Fibroblast of peridontal ligament (primary cell): ENCODE data around the gene SBK1.
"Not testable (repeated sequence)": the region's sequence is repeated elsewhere in the genome, so short reads cannot be mapped to it uniquely, and the experiment has no call there.

ENCODE experiments used
- DNase-seq: peaks from one replicate; pipeline ENCODE4 v3.0.0-alpha.2; 2010; ENCODE audit errors: extremely low read depth

SBK1 gene

DNA sequence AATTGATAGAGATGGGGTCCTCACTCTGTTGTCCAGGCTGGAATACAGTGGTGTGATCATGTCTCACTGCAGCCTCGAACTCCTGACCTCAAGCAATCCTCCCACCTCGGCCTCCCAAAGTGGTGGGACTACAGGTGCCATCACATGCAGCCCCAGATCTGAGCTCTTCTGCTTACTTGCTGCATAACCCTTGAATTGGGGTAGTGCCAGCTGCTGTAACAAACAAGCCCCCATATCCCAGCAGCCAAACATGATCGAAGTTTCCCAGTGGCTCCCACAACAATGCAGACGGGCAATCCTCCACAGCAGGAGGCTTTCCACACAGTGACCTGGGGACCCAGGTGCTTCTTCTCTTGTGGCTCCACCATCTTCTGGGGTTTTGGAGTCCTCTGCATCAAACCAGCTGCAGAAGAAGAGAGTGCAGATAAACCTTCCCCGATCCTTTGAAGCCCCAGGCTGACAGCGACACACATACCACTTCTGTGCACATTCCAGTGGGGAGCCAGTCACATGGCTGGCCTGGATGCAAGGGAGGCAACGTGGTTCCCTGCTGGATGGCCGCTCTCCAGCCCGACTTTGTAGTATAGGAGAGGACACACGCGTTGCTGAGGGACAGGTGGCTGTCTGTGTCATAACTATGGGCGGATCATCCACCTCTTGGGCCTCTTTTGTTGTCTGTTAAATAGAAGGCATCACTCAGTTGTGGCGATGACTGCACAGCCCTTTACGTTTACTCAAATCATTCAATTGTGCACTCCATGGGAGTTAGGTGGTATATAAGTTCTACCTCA, 16.7 kb downstream of the SBK1 start:
- DNase-seq: no peak

DNA sequence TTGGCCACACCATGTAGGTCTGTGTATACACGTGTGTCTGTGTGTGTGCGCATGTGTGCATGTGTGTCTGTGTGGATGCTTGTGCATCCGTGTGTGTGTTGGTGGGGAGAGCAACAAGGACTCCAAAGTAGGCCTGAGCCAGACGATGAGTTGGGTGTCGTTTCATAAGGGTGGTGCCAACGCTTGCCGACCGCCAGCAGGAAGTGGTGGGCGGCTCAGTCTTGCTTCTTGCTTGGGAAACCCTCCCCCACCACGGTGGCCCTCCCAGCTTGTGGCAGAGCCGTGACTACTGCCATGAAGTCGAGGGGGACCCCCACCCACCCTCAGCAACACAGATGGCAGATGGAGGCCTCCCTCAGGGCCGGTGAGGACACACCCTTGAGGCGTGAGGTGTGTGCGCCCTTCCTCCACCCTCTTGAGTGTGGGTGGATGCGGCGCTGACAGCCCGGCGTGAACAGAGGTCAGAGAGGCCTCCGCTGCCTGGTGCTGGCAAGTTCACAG, 17.5 kb downstream of the SBK1 start:
- no peak for DNase-seq

DNA sequence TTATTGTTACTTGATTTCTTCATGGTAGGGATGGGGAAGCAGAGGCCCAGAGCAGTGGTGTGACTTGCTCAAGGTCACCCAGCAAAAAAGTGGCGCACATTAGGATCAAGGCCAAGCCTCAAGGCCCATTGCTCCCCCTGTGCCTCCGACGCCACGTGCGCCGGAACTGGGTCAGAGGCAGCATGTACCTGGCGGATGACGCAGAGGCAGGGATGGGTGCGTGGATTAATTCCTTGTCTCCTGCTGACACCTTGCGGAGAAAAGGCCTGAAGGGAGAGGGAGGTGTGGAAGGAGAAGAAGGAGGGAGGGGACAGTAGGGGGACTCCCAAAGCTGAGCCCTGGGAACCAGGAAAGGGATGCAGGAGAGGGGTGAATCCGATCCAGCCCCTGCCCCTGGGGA, 18.5 kb downstream of the SBK1 start:
- DNase-seq: no peak

DNA sequence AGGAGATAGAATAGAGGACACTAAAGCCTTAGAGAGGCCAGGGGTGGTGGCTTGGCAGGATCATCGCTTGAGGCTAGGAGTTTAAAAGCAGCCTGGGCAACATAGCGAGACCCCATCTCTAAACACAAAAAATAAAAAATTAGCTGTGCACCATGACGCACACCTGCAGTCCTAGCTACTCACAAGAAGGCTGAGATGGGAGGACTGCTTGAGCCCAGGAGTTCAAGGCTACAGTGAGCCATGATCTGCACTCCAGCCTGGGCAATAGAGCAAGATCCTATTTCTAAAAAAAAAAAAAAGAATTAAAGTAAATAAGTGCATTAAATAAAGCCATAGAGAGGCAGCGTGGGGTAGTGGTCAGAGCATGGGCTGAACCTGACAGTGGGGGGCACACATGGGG, 19.1 kb downstream of the SBK1 start:
- DNase-seq: no peak

DNA sequence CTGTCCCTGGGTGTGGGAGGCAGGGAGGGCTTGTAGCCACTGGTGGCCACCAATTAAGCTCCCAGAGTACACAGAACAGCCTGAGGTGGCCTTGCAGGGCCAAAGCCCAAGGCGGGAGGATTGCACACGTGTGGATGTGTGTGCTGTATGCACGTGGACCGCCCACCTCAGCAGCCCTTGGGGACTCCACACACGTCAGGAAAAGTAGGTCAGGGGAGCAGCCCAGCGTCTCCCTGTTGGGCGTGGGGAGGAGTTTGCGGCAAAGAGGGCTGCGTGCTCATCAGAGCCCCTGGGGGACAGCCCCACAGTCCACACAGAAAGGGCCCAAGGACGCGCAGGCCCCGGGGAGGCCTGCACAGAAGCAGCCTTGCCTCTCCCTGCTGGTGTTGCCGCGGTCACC, 19.6 kb downstream of the SBK1 start:
- DNase-seq: no peak

DNA sequence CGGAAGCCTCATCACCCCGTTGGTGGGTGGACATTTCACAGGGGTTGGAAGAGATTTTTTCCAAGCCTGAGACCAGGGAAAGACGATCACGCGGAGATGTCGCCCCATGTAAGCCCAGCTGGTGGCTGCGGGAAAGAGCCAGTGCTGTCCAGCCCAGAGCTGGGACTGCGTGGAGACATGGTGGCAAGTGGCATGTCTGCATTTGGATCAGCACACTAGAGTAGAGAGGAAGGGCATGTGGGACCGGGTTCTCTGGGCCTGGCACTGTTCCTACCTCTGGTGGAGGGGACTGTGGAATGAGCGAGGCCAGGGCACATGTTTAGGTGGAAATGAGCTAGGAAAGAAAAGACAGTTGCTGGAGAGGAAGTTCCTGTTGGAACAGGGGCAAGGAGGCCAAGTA, 20.0 kb downstream of the SBK1 start:
- DNase-seq: no peak

DNA sequence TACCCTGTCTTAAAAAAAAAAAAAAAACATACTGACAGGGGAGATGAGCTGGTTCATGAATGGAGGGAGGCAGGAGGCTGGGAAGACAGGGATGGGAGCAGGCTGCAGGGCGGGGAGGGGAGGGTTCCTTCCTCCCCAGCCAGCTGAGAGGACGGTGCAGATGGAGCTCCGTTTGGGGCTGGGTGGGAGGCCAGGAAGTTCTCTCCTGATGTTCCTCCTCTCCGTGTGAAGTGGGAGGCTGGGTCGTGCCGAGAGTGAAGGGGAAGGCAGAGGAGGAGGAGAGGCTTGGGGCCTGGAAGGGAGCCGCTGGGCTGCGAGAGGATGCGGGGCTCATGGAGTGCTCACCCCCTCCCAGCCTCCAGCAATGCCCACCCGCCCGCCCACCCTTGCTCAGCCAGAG, 21.3 kb downstream of the SBK1 start:
- DNase-seq: no peak

DNA sequence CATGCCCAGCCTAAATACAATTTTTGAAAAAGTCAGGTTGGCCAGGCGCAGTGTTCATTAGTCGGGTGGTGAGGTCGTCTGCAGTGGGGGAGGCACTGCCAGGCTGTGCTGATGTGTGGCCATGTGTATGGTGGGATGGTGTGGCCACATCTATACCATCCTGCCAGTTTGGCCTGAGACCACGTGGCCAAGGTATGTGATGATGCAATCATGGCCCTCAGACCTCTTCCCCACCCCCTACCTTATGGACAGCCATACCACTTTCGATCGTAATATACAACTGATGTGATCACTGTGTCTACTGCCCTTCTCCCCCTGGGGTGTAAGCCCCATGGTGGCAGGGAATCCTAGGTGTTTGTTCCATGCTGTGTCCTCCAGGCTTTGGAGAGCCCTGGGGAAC, 23.7 kb downstream of the SBK1 start:
- DNase-seq: no peak

DNA sequence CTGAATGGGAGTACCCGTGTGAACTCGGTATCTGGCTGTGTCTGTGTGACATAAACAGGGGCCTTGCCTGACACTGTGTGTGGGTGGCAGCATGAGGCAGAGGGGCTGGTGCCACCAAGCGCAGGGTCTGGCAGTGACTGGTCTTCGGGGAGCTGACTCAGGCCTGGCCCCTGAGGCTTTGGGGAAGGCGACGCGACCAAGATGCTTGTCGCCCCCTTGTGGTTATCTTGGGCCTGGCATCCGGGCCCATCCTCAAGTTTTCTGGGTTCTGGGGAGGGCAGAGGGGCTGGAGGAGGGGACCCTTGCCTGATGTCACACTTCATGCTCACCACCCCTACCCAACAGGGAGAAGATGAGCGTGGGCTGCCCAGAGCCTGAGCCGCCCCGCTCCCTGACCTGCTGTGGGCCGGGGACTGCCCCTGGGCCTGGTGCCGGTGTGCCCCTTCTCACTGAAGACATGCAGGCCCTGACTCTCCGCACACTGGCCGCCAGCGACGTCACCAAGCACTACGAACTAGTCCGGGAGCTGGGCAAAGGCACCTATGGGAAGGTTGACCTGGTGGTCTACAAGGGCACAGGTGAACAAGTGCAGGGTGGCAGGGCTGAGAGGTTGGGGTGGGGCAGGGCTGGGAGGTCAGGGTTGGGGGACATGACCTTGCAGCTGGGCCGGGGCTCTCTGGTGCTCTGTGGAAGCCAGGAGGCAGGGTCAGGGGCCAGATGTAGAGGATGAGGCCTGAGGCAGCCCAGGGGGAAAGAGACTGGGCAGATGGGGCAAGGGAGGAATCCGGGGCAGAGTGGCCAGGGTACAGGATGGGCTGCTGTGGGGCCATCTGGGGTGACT, 24.9 kb downstream of the SBK1 start:
- peak; percentile 16 for DNase-seq

DNA sequence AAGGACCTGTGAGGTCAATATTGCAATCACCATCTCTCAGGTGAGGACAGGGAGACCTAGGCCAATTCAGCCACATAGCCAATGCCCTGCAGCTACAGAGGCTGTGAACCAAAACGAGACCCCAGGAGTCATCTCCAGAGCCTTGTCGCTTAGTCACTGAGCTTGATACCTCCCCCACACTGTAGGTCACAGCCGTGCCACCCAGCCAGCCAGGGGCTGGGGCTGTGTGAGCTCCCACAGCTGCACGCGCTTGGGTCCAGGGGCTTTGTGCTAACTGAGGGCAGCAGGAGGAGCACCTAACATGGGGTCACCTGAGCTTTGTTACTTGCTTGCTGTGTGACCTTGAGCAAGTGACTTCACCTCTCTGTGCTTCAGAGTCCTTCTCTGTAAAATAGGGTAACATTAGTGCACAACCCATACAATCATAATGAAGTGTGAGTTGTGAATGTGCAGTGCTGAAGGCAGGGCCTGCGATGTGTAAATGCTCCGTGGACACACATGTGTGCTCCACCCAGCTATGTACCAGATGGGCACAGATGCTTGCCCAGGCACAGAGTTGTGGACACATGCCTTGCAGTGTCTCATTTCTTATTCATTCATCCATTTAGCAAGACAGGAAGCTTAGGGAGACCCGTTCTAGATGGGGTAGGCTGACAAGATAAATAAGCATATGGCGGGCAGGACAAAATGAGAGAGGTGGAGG, 25.9 kb downstream of the SBK1 start:
- no peak for DNase-seq

DNA sequence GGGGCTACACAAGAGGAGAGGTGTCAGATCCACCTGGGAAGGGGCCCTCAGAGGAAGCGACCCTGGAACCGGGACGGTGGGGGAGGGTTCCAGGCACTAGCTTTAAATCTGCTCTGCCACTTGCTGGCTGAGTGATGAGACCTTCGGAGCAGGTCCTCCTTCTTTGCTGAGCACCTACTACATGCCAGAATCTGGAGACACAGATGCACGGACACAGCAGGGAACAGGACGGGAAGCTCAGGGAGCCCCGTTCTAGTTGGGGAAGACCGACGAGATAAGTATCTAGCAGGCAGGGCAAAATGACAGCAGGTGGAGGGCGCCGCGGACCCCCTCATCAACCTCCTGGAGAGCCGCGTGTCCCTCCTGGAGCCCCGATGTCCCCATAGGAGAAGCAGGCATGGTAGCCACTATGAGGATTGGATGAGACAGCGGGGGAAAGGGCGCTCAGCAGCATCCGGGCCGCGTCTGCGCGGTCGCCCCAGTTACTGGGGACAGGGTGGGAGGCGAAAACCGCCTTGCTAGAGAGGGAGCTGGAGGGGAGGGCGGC, 27.2 kb downstream of the SBK1 start:
- DNase-seq: no peak

DNA sequence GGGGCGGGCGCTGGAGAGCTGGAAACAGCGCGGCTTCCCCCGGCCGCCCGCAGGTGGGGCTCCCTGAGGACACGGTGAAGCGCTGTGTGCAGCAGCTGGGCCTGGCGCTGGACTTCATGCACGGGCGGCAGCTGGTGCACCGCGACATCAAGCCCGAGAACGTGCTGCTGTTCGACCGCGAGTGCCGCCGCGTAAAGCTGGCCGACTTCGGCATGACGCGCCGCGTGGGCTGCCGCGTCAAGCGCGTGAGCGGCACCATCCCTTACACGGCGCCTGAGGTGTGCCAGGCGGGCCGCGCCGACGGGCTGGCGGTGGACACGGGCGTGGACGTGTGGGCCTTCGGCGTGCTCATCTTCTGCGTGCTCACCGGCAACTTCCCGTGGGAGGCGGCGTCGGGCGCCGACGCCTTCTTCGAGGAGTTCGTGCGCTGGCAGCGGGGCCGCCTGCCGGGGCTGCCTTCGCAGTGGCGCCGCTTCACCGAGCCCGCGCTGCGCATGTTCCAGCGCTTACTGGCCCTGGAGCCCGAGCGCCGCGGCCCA, 27.8 kb downstream of the SBK1 start:
- DNase-seq: no peak

DNA sequence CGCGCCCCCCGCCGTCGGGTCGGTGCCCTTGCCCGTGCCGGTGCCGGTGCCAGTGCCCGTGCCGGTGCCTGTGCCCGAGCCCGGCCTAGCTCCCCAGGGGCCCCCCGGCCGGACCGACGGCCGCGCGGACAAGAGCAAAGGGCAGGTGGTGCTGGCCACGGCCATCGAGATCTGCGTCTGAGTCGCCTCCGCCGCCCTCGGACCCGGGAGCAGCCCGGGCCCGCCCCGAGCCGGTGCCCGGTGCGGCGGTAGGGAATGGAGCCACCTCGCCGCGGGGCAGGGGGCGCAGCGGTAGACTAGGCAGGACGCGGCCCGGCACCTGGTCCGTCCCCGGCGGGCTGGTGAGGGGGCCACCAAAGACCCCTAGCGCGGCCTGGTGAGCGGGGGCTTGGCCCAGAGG, 28.4 kb downstream of the SBK1 start:
- no peak for DNase-seq

DNA sequence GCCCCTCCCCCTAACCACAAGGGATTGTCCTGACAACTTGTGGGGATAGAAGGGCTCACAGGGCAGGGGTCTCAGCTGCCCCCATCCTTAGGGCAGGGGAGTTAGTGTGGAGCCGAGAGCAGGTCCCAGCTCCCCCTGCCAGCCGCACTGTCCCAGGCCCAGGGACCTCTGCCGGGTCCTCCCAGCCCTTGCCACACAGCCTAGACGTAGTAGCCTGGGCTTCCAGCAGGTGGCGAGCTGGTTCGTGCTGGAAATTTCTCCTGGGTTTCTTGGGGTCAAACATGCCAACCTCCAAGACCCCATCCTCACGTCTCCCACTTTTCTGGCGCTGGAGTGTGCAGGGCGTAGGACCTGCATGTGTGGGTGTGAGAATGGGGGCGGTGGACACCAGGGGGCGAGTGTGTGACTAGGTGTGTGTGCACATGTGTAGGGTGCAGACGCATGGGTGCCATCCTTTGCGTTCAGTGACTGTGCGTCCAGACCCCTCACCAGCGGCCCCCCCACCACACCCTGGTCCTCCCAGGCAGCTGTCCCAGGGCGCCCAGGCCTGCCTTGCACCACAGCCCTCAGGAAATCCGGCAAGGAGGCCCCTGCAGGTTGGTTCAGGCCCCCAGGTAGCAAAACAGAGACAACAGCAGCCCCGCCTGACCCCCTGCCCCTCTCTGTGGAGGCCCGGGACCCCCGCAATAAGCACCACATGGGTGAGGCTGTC, 29.5 kb downstream of the SBK1 start:
- peak; percentile 11 for DNase-seq

DNA sequence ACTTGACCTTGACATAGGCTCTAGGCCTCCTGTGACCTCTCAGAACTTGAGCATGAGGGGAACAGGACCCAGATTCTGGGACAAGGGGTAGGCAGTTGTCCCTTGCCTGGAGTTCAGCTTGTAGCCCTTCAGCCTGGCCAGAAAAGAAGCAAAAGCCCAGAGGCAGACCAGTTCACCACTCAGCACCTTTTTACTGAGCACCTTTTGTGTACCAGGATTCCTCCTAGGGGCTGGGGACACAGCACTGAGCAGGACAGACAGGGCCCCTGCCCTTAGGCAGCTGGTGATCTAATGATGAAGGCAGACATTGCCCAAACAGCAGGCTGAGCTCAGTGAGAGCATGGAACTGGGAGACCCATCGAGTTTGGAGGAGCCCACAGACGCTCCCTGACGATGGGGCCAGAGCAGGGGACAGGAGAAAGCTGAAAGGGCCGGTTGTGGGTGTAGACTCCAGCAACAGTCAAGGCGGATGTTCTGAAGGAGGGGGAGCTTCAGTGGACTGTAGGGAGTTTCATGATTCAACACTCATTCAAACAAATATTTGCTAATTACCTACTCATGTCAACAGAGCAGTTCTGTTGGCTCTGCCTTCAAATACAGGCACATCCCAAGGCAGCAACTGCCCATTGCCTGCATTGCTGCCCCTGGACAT, 32.0 kb downstream of the SBK1 start:
- DNase-seq: no peak

DNA sequence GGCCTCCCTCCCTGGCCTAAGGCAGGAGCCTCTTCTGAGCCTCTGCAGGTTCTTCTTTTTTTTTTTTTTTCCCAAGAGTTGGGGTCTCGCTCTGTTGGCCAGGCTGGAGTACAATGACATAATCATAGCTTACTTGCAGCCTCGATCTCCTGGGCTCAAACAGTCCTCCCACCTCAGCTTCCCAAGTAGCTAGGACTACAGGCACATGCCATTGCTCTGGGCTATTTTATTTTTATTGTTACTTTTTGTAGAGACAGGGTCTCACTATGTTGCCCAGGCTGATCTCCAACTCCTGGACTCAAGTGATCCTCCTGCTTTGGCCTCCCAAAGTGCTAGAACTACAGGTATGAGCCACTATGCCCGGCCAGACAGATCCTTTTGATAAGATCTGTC, 32.6 kb downstream of the SBK1 start:
- no peak for DNase-seq

DNA sequence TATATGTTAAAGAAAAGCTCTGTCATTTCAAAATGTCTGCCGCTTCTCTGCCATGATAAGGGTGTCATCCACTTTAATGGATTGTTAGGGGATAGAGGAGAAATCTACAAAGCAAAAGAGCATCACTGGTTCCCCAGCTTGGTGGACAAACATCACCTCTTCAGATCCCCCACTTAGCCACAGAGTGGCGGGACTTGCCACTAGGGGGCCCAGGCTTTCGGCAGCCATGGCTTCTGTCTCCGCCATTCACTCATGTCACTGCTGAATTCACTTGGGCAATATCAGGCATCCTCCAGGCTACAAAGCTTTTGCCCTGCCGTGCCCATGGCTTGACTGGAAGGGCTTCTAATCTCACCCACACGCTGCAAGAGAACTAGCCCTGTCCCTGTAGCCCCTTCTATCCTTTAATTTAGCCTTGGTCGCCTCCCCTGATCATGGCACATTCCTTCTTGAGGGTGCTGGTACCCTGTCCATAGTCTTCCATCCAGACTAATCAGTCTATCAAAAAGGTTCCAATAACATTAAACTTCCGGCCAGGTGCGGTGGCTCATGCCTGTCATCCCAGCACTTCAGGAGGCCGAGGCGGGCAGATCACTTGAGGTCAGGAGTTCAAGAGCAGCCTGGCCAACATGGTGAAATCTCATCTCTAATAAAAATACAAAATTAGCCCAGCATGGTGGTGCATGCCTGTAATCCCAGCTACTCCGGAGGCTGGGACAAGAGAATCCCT, 34.7 kb downstream of the SBK1 start:
- peak; percentile 12 for DNase-seq

DNA sequence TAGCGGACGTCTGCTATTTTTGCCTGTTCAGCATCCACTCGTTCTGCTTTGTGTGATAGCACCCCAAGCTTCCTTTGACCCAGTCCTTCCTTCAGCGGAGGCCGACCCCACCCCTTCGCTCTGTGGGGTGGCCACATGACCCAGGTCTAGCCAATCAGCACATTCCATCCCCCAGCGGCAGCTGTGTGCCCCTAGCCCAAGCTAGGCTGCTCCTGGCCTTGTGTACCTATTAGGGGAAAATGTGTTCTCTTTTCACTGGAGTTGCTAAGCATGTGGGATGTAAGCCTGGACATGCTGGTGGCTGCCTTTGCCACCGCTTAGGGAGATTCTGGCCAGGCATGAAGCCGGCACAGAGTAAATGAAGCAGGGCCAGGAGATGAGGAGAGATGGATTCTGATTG, 37.9 kb downstream of the SBK1 start:
- DNase-seq: not testable (repeated sequence)

DNA sequence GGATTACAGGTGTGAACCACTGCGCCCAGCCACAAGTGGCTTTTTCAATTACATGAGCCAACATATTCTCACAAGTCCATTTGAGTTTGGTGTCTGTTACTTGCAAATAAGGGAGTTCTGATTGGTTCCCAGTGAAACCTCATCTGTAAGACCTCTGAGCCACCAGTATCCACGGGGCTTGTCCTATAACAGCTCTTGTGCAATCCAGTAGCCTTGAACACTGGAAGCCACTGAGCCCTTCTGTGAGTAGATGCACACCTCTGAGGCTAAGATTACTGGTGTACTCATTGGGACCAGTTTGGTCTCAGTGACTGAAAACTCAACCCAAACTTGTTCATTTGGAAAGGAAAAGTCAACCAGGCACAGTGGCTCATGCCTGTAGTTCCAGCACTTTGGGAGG, 38.7 kb downstream of the SBK1 start:
- DNase-seq: not testable (repeated sequence)

DNA sequence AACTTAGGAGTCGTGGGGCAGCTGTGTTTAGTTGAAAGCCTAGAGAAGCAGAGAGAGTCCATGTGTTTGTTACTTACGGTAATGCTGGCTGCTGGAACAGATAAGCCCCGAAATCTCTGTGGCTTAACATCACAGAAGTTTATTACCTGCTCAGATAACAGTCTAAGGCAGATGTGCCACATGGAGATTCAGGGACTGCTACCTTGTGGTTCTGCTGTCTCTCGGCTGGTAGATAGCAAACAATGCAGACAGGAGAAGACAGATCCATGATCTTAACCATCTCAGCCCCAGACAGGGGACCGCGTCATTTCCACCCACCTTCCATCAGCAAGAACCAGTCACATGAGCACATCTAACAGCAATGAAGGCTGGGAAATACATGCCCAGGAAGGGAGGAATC, 40.3 kb downstream of the SBK1 start:
- not testable (repeated sequence) for DNase-seq
